AG04449 (cell line): ENCODE data around the gene PHF24.

Experiments used
- CTCF ChIA-PET: fragments of 350-600 bp; formaldehyde crosslinking; extraction: SDS; loops from one replicate; lab custom pipeline; 2021; ENCODE audit warnings: antibody characterized with exemption; lab: Yijun Ruan, JAX
- POLR2A ChIA-PET: fragments of 400-600, 350-600 bp; formaldehyde crosslinking; extraction: SDS; loops from one replicate; lab custom pipeline; 2020; ENCODE audit warnings: antibody characterized with exemption, inconsistent platforms; lab: Yijun Ruan, JAX
- DNase-seq: peaks from one replicate; pipeline ENCODE4 v3.0.0-alpha.2; 2010; ENCODE audit warnings: low read depth, low spot score
- H3K4me3 ChIP-seq: 2 replicates; pipeline ENCODE4 v1.5.1; 2011; ENCODE audit warnings: low read depth, mild to moderate bottlenecking, control low read depth, low read length
- TF ChIP-seq, protein P1 (sequence below): IDR thresholded peaks from one replicate; pipeline ENCODE4 v1.5.1; 2011; ENCODE audit warnings: mild to moderate bottlenecking, moderate library complexity, low read length, control low read depth, inconsistent platforms; ENCODE audit not compliant: insufficient read depth; ENCODE audit errors: missing control alignments

Gene PHF24

DNA sequence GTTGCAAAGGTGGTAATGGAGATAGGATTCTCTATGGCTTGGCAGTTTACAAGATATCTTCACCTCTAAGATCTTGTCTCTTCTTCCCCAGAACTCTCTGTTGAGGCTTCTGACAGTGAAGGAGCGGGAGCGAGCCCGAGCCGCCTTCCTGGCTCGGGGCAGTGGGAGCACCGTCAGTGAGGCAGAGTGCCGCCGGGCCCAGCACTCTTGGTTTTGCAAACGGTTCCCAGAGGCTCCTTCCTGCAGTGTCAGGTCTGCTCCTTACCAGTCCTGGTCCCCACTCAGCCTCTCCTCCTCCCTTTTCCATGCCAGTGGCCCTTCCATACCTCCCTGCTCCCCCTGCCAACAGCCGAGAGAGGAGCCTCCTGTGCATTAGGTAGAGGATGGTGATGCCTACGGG is 18.9 kb downstream of the PHF24 start:
- no peak for DNase-seq
- ChIA-PET POLR2A (interaction anchor here (0.9 kb wide), 1 partner anchor 13 kb away, joined by 3 read pairs; the partner anchor contains the start of gene DNAJB5), CTCF (no interaction called here)
- TF ChIP-seq, protein P1, sequence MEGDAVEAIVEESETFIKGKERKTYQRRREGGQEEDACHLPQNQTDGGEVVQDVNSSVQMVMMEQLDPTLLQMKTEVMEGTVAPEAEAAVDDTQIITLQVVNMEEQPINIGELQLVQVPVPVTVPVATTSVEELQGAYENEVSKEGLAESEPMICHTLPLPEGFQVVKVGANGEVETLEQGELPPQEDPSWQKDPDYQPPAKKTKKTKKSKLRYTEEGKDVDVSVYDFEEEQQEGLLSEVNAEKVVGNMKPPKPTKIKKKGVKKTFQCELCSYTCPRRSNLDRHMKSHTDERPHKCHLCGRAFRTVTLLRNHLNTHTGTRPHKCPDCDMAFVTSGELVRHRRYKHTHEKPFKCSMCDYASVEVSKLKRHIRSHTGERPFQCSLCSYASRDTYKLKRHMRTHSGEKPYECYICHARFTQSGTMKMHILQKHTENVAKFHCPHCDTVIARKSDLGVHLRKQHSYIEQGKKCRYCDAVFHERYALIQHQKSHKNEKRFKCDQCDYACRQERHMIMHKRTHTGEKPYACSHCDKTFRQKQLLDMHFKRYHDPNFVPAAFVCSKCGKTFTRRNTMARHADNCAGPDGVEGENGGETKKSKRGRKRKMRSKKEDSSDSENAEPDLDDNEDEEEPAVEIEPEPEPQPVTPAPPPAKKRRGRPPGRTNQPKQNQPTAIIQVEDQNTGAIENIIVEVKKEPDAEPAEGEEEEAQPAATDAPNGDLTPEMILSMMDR: no peak
- H3K4me3 ChIP-seq: no peak overlapping the region

GRCh38 chr9:34980181-34980761 is 22.2 kb downstream of the PHF24 start:
- DNase-seq: no peak
- POLR2A ChIA-PET: no interaction called here
- CTCF ChIA-PET: interaction anchor here (1.5 kb wide), 1 partner anchor 14 kb away, joined by 3 read pairs; no protein-coding TSS in a partner anchor
- TF ChIP-seq, protein P1: no peak
- H3K4me3 ChIP-seq: no peak overlapping the region

- no peak overlapping the region for H3K4me3 ChIP-seq
- TF ChIP-seq, protein P1: no peak
- CTCF ChIA-PET: interaction anchor here (2.5 kb wide), 1 partner anchor 83 kb away, joined by 11 read pairs; no protein-coding TSS in a partner anchor
- DNase-seq: no peak
- POLR2A ChIA-PET: no interaction called here
Observed at GRCh38 chr9:34982361-34982760, 24.3 kb downstream of the PHF24 start.

- POLR2A ChIA-PET: no interaction called here
- DNase-seq: no peak
- H3K4me3 ChIP-seq: no peak overlapping the region
- TF ChIP-seq, protein P1: no peak
- CTCF ChIA-PET: interaction anchor here (2.3 to 2.5 kb wide), 3 partner anchors 10 to 84 kb away, joined by 11 to 54 read pairs (median 13); no protein-coding TSS in a partner anchor
Observed at GRCh38 chr9:34983209-34983608, 25.1 kb downstream of the PHF24 start.

GRCh38 chr9:34984049-34984448 is 26.0 kb downstream of the PHF24 start:
- TF ChIP-seq, protein P1: no peak
- H3K4me3 ChIP-seq: no peak overlapping the region
- ChIA-PET POLR2A (no interaction called here), CTCF (interaction anchor here (0.6 to 2.6 kb wide), 18 partner anchors 8 to 224 kb away, joined by 3 to 54 read pairs (median 4); a partner anchor contains a TSS)
- DNase-seq: no peak

- H3K4me3 ChIP-seq: no peak overlapping the region
- ChIA-PET CTCF (interaction anchor here (1.0 to 2.6 kb wide), 22 partner anchors 9 to 285 kb away, joined by 3 to 54 read pairs (median 4); a partner anchor contains a TSS), POLR2A (no interaction called here)
- TF ChIP-seq, protein P1: peak; percentile 71
- DNase-seq: no peak
Observed at GRCh38 chr9:34985311-34985899, 27.3 kb downstream of the PHF24 start.
